NK-92 (cell line): Measurements from ENCODE around the gene EGF.
"Not testable (repeated sequence)": the region's sequence is repeated elsewhere in the genome, so short reads cannot be mapped to it uniquely, and the experiment has no call there.

ENCODE experiments used
- DNase-seq: peaks from one replicate; lab custom pipeline; 2025; ENCODE audit not compliant: unreplicated experiment; lab: John Stamatoyannopoulos, UW

Gene EGF

GRCh38 chr4:110022457-110022856, 109.8 kb downstream of the EGF start:
- DNase-seq, result no peak

GRCh38 chr4:110025056-110025455, 112.4 kb downstream of the EGF start:
- no peak for DNase-seq

- no peak for DNase-seq
Observed at GRCh38 chr4:110025718-110026117, 113.0 kb downstream of the EGF start.

GRCh38 chr4:110032603-110033002, 119.9 kb downstream of the EGF start:
- no peak for DNase-seq

GRCh38 chr4:110033355-110034025, 120.8 kb downstream of the EGF start:
- DNase-seq, result no peak

GRCh38 chr4:110034026-110034393, 121.3 kb downstream of the EGF start:
- no peak for DNase-seq

- DNase-seq, result not testable (repeated sequence)
Observed at GRCh38 chr4:110039164-110039563, 126.5 kb downstream of the EGF start.

- DNase-seq, result no peak
Observed at GRCh38 chr4:110041735-110042134, 129.1 kb downstream of the EGF start.

- DNase-seq, result no peak
Observed at GRCh38 chr4:110042545-110043517, 130.1 kb downstream of the EGF start.

GRCh38 chr4:110046588-110047049, 133.9 kb downstream of the EGF start:
- no peak for DNase-seq

GRCh38 chr4:110049951-110050925, 137.6 kb downstream of the EGF start:
- peak; percentile 4 for DNase-seq

- DNase-seq, result no peak
Observed at GRCh38 chr4:110055158-110055768, 142.6 kb downstream of the EGF start.

GRCh38 chr4:110058677-110059076, 146.0 kb downstream of the EGF start:
- DNase-seq, result no peak

GRCh38 chr4:110059556-110060191, 147.0 kb downstream of the EGF start:
- DNase-seq, result no peak

GRCh38 chr4:110061076-110061475, 148.4 kb downstream of the EGF start:
- DNase-seq, result no peak
